Kidney epithelial cell (primary cell): ENCODE measurements around the gene ARAP3. TPM values are rescaled to one million over a fixed set of nuclear protein-coding genes. Genes with fewer than 3 reads are reported as not detected.
A peak's percentile ranks its signal among the peaks of the same experiment; 100 is the strongest.

Source experiments
- DNase-seq: peaks from one replicate; pipeline ENCODE4 v3.0.0-alpha.2; 2010; ENCODE audit warnings: low read depth
- H3K27me3 ChIP-seq: 2 replicates; pipeline ENCODE4 v1.6.0; 2011; ENCODE audit warnings: low read length; ENCODE audit not compliant: control insufficient read depth, insufficient read depth
- H3K36me3 ChIP-seq: 2 replicates; pipeline ENCODE4 v1.5.1; 2011; ENCODE audit warnings: low read length; ENCODE audit not compliant: control insufficient read depth, insufficient read depth
- H3K4me3 ChIP-seq: 2 replicates; pipeline ENCODE4 v1.5.1; 2011; ENCODE audit warnings: low read depth, mild to moderate bottlenecking, control low read depth, low read length
- total RNA-seq: library from RNA; depleted of rRNA; stranded (reverse); fragments of >200 nt; gene quantifications from 2 replicates; pipeline ENCODE4 v1.2.3, GENCODE V29; 2015
- TF ChIP-seq, protein P1 (sequence below): IDR thresholded peaks from 2 replicates; pipeline ENCODE4 v1.5.1; 2011; ENCODE audit warnings: mild to moderate bottlenecking, moderate library complexity, low read length, control low read depth, inconsistent platforms; ENCODE audit not compliant: insufficient read depth, poor library complexity, severe bottlenecking

Gene ARAP3
- total RNA-seq, 1 donor from 2014 or later = 9.2 TPM

- TF ChIP-seq, protein P1, sequence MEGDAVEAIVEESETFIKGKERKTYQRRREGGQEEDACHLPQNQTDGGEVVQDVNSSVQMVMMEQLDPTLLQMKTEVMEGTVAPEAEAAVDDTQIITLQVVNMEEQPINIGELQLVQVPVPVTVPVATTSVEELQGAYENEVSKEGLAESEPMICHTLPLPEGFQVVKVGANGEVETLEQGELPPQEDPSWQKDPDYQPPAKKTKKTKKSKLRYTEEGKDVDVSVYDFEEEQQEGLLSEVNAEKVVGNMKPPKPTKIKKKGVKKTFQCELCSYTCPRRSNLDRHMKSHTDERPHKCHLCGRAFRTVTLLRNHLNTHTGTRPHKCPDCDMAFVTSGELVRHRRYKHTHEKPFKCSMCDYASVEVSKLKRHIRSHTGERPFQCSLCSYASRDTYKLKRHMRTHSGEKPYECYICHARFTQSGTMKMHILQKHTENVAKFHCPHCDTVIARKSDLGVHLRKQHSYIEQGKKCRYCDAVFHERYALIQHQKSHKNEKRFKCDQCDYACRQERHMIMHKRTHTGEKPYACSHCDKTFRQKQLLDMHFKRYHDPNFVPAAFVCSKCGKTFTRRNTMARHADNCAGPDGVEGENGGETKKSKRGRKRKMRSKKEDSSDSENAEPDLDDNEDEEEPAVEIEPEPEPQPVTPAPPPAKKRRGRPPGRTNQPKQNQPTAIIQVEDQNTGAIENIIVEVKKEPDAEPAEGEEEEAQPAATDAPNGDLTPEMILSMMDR = no peak
- H3K36me3 ChIP-seq = no peaks in the 10 kb centered on the region
- H3K27me3 ChIP-seq = no peaks in the 10 kb centered on the region
- no peak overlapping the region for H3K4me3 ChIP-seq
- DNase-seq = no peak
Measured at GRCh38 chr5:141608046-141608445, 74.0 kb downstream of the ARAP3 start.

DNA sequence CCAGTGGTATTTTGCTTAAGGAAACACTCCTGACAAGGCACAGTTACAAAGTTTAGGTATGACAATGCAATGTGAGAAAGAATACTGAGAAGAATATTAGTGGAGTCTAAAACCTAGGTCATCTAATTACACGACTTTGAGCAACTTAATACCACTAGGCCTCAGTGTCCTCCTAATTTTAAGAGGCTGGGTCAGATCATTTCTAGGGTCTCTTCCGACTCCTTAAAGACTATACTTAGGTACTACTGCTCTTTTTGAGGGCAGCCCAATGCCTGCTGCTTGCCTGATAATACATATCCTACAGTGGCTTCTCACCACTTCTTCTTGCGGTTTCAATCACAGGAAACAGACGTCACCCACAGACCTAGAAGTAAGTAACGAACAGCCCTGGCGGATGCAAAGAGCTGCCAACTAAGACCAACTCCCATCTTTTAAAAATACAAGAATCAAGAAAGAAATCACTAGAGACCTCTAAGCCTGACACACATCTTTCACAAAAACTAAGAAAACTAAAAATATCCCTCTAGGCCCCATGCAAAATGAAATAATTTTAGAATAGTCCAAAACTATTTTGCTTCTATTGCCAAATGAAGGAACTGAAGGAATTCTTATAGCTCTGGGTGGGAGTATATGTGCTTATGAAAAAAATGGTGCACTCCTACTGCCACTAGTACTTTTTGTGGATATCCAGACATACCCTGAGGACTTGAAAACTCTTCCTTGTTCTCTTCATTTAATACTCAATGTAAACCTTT lies 76.3 kb downstream of the ARAP3 start:
- Histone ChIP-seq H3K4me3 (no peak overlapping the region), H3K27me3 (no peaks in the 10 kb centered on the region), H3K36me3 (no peaks in the 10 kb centered on the region)
- DNase-seq = no peak
- TF ChIP-seq, protein P1 = no peak

GRCh38 chr5:141603923-141604717 lies 77.9 kb downstream of the ARAP3 start:
- H3K27me3 ChIP-seq = no peaks in the 10 kb centered on the region
- no peaks in the 10 kb centered on the region for H3K36me3 ChIP-seq
- H3K4me3 ChIP-seq = no peak overlapping the region
- peak; percentile 87 for DNase-seq
- TF ChIP-seq, protein P1 = no peak

Other genes with a start within 250 kb of the ARAP3 start
- gene PCDHGC3, start 206.3 kb downstream of the ARAP3 start, total RNA-seq = 41.9 and 47.3 TPM in 2 replicates
- gene PCDHGC4, start 197.2 kb downstream of the ARAP3 start, total RNA-seq = 0.62 and 1.1 TPM in 2 replicates
- 0.54 and 0.89 TPM in 2 replicates for gene PCDHGC5, start 193.1 kb downstream of the ARAP3 start, total RNA-seq
- gene DIAPH1, start 63.2 kb downstream of the ARAP3 start, total RNA-seq = 99.7 and 103 TPM in 2 replicates
- 39.7 and 54.2 TPM in 2 replicates for gene HDAC3, start 45.4 kb downstream of the ARAP3 start, total RNA-seq
- 7.8 and 12.6 TPM in 2 replicates for gene RELL2, start 45.2 kb downstream of the ARAP3 start, total RNA-seq
- 18.1 and 38.5 TPM in 2 replicates for gene FCHSD1, start 30.8 kb downstream of the ARAP3 start, total RNA-seq
- 42.4 and 45.5 TPM in 2 replicates for gene PCDH1, start 196.2 kb upstream of the ARAP3 start, total RNA-seq
- 62.3 and 74.1 TPM in 2 replicates for gene DELE1, start 241.6 kb upstream of the ARAP3 start, total RNA-seq